Measurements from ENCODE around the gene RILPL2. TPM values are rescaled to one million over a fixed set of nuclear protein-coding genes. Genes with fewer than 3 reads are reported as not detected.
"Not testable (repeated sequence)": the region's sequence is repeated elsewhere in the genome, so short reads cannot be mapped to it uniquely, and the experiment has no call there.

Gene RILPL2
- total and polyA plus RNA-seq, 3 experiments from 2014 or later = 8.4 to 27.6 (median 26.9) TPM

GRCh38 chr12:123433615-123434014, 2.9 kb downstream of the RILPL2 start:
- CTCF ChIA-PET = interaction anchor here (0.9 to 1.6 kb wide), 5 partner anchors 12 to 104 kb away, joined by 3 to 4 read pairs (median 4); partner anchors contain the start of gene SNRNP35
- no peaks in the 10 kb centered on the region for H3K36me3 ChIP-seq (ENCODE audit: insufficient read depth, low read length)
- H3K27me3 Mint-ChIP-seq = no peaks in the 10 kb centered on the region
- H3K9me3 Mint-ChIP-seq = no peaks in the 10 kb centered on the region
- peak overlapping the region; percentile 73 to 99 (median 91) for H3K27ac Mint-ChIP-seq
- H3K27ac ChIP-seq (ENCODE audit: low read depth, low read length) = no peak overlapping the region
- H3K4me1 ChIP-seq (ENCODE audit: insufficient read depth, low read length) = peaks cover 38% of the 10 kb centered on the region
- POLR2A ChIA-PET = interaction anchor here (0.6 to 1.3 kb wide), 5 partner anchors 8 to 50 kb away, joined by 3 to 7 read pairs (median 3); partner anchors contain the start of genes KMT5A and SNRNP35
- peaks cover 0 to 45% (median 10%) of the 10 kb centered on the region in 3 donors for H3K36me3 Mint-ChIP-seq
- DNase-seq = no peak
- no peaks in the 10 kb centered on the region for H3K27me3 ChIP-seq (ENCODE audit: insufficient read depth, low read length, poor library complexity, severe bottlenecking)
- H3K4me3 Mint-ChIP-seq = peak overlapping the region; percentile 81 to 100 (median 97)
- H3K9me3 ChIP-seq (ENCODE audit: low read length) = no peaks in the 10 kb centered on the region
- H3K4me1 Mint-ChIP-seq = peaks cover 41 to 68% (median 45%) of the 10 kb centered on the region in 3 donors
- H3K4me3 ChIP-seq (ENCODE audit: low read length) = peak overlapping the region; percentile 23

- peaks cover 44 to 78% (median 59%) of the 10 kb centered on the region in 3 donors for H3K4me1 Mint-ChIP-seq
- H3K27me3 Mint-ChIP-seq; H3K36me3 ChIP-seq (ENCODE audit: insufficient read depth, low read length); H3K9me3 Mint-ChIP-seq; H3K9me3 ChIP-seq (ENCODE audit: low read length); H3K27me3 ChIP-seq (ENCODE audit: insufficient read depth, low read length, poor library complexity, severe bottlenecking): not testable (repeated sequence)
- ChIA-PET CTCF (interaction anchor here (1.0 to 1.6 kb wide), 6 partner anchors 11 to 67 kb away, joined by 3 to 4 read pairs (median 3); no protein-coding TSS in a partner anchor), POLR2A (interaction anchor here (0.7 to 1.3 kb wide), 2 partner anchors 49 to 183 kb away, joined by 3 to 7 read pairs; partner anchors contain the start of gene KMT5A)
- peaks cover 0 to 53% (median 10%) of the 10 kb centered on the region in 3 donors for H3K36me3 Mint-ChIP-seq
- peaks cover 45% of the 10 kb centered on the region for H3K4me1 ChIP-seq (ENCODE audit: insufficient read depth, low read length)
- peak in 3 of 5 donors; percentile 17 to 55 (median 19) for DNase-seq
- peak overlapping the region; percentile 11 for H3K27ac ChIP-seq (ENCODE audit: low read depth, low read length)
- H3K27ac Mint-ChIP-seq = peak overlapping the region; percentile 76 to 99 (median 91)
- H3K4me3 Mint-ChIP-seq = peak overlapping the region; percentile 81 to 100 (median 97)
- H3K4me3 ChIP-seq (ENCODE audit: low read length) = peak overlapping the region; percentile 31
Measured at GRCh38 chr12:123431951-123432817, 4.3 kb downstream of the RILPL2 start.

GRCh38 chr12:123429101-123429500, 7.4 kb downstream of the RILPL2 start:
- Mint-ChIP-seq H3K4me1 (peaks cover 36 to 54% (median 48%) of the 10 kb centered on the region in 3 donors), H3K27ac (peak overlapping the region; percentile 47 to 90 (median 80)), H3K36me3 (peaks cover 0 to 44% (median 14%) of the 10 kb centered on the region in 3 donors), H3K4me3 (peak overlapping the region in 2 of 7 donors; percentile 46 to 74)
- H3K9me3 ChIP-seq (ENCODE audit: low read length); H3K36me3 ChIP-seq (ENCODE audit: insufficient read depth, low read length); H3K4me3 ChIP-seq (ENCODE audit: low read length); DNase-seq; H3K27me3 ChIP-seq (ENCODE audit: insufficient read depth, low read length, poor library complexity, severe bottlenecking); H3K27me3 Mint-ChIP-seq; H3K27ac ChIP-seq (ENCODE audit: low read depth, low read length); H3K9me3 Mint-ChIP-seq: not testable (repeated sequence)
- ChIA-PET POLR2A (interaction anchor here (1.5 kb wide), 1 partner anchor 45 kb away, joined by 3 read pairs; the partner anchor contains the start of gene KMT5A), CTCF (interaction anchor here (1.3 to 1.5 kb wide), 2 partner anchors 10 to 12 kb away, joined by 3 to 4 read pairs; no protein-coding TSS in a partner anchor)
- H3K4me1 ChIP-seq (ENCODE audit: insufficient read depth, low read length) = peaks cover 28% of the 10 kb centered on the region

GRCh38 chr12:123428591-123428990, 7.9 kb downstream of the RILPL2 start:
- Histone ChIP-seq H3K27me3 (ENCODE audit: insufficient read depth, low read length, poor library complexity, severe bottlenecking) (no peaks in the 10 kb centered on the region), H3K9me3 (ENCODE audit: low read length) (no peaks in the 10 kb centered on the region), H3K27ac (ENCODE audit: low read depth, low read length) (no peak overlapping the region), H3K4me3 (ENCODE audit: low read length) (no peak overlapping the region), H3K36me3 (ENCODE audit: insufficient read depth, low read length) (no peaks in the 10 kb centered on the region), H3K4me1 (ENCODE audit: insufficient read depth, low read length) (peaks cover 23% of the 10 kb centered on the region)
- peak overlapping the region; percentile 68 to 90 (median 87) for H3K27ac Mint-ChIP-seq
- CTCF ChIA-PET = interaction anchor here (0.9 to 1.5 kb wide), 5 partner anchors 10 to 41 kb away, joined by 3 to 4 read pairs (median 4); no protein-coding TSS in a partner anchor
- POLR2A ChIA-PET = interaction anchor here (1.5 kb wide), 1 partner anchor 45 kb away, joined by 3 read pairs; the partner anchor contains the start of gene KMT5A
- no peaks in the 10 kb centered on the region for H3K9me3 Mint-ChIP-seq
- peak overlapping the region in 3 of 7 donors; percentile 14 to 46 (median 44) for H3K4me3 Mint-ChIP-seq
- H3K27me3 Mint-ChIP-seq = no peaks in the 10 kb centered on the region
- H3K36me3 Mint-ChIP-seq = peaks cover 0 to 47% (median 13%) of the 10 kb centered on the region in 3 donors
- no peak for DNase-seq
- peaks cover 32 to 49% (median 45%) of the 10 kb centered on the region in 3 donors for H3K4me1 Mint-ChIP-seq

GRCh38 chr12:123427036-123427769, 9.3 kb downstream of the RILPL2 start:
- H3K9me3 ChIP-seq (ENCODE audit: low read length) = no peaks in the 10 kb centered on the region
- no peaks in the 10 kb centered on the region for H3K9me3 Mint-ChIP-seq
- ChIA-PET CTCF (interaction anchor here (0.9 to 1.4 kb wide), 5 partner anchors 30 to 43 kb away, joined by 3 to 4 read pairs (median 3); partner anchors contain the start of genes KMT5A and SNRNP35), POLR2A (interaction anchor here (0.6 to 1.7 kb wide), 7 partner anchors 21 to 544 kb away, joined by 3 to 7 read pairs (median 4); partner anchors contain the start of genes KMT5A, SBNO1 and SNRNP35)
- peaks cover 4% of the 10 kb centered on the region for H3K36me3 ChIP-seq (ENCODE audit: insufficient read depth, low read length)
- no peak overlapping the region for H3K4me3 ChIP-seq (ENCODE audit: low read length)
- peaks cover 0 to 53% (median 12%) of the 10 kb centered on the region in 3 donors for H3K36me3 Mint-ChIP-seq
- H3K27me3 Mint-ChIP-seq = no peaks in the 10 kb centered on the region
- peak overlapping the region; percentile 75 to 93 (median 88) for H3K27ac Mint-ChIP-seq
- H3K4me3 Mint-ChIP-seq = peak overlapping the region; percentile 34 to 83 (median 51)
- H3K27ac ChIP-seq (ENCODE audit: low read depth, low read length) = peak overlapping the region; percentile 48
- H3K4me1 ChIP-seq (ENCODE audit: insufficient read depth, low read length) = peaks cover 11% of the 10 kb centered on the region
- peaks cover 19 to 35% (median 33%) of the 10 kb centered on the region in 3 donors for H3K4me1 Mint-ChIP-seq
- peak in 4 of 5 donors; percentile 17 to 57 (median 35) for DNase-seq
- H3K27me3 ChIP-seq (ENCODE audit: insufficient read depth, low read length, poor library complexity, severe bottlenecking) = no peaks in the 10 kb centered on the region

- no peak for DNase-seq
- H3K9me3 Mint-ChIP-seq = no peaks in the 10 kb centered on the region
- H3K36me3 Mint-ChIP-seq = peaks cover 0 to 55% (median 8%) of the 10 kb centered on the region in 3 donors
- ChIA-PET CTCF (interaction anchor here (1.1 kb wide), 1 partner anchor 12 kb away, joined by 4 read pairs; no protein-coding TSS in a partner anchor), POLR2A (interaction anchor here (0.6 to 0.9 kb wide), 2 partner anchors 36 to 39 kb away, joined by 4 read pairs; partner anchors contain the start of gene SNRNP35)
- peak overlapping the region in 4 of 8 donors; percentile 32 to 91 (median 61) for H3K27ac Mint-ChIP-seq
- no peak overlapping the region for H3K27ac ChIP-seq (ENCODE audit: low read depth, low read length)
- H3K4me3 Mint-ChIP-seq = no peak overlapping the region
- H3K27me3 Mint-ChIP-seq = peaks cover 0 to 1% of the 10 kb centered on the region in 2 donors
- H3K4me3 ChIP-seq (ENCODE audit: low read length) = no peak overlapping the region
- H3K36me3 ChIP-seq (ENCODE audit: insufficient read depth, low read length) = peaks cover 4% of the 10 kb centered on the region
- no peaks in the 10 kb centered on the region for H3K27me3 ChIP-seq (ENCODE audit: insufficient read depth, low read length, poor library complexity, severe bottlenecking)
- no peaks in the 10 kb centered on the region for H3K4me1 ChIP-seq (ENCODE audit: insufficient read depth, low read length)
- H3K9me3 ChIP-seq (ENCODE audit: low read length) = no peaks in the 10 kb centered on the region
- H3K4me1 Mint-ChIP-seq = peaks cover 3 to 6% (median 5%) of the 10 kb centered on the region in 3 donors
Measured at GRCh38 chr12:123421314-123421713, 15.2 kb downstream of the RILPL2 start.

- Histone ChIP-seq H3K27ac (ENCODE audit: low read depth, low read length) (no peak overlapping the region), H3K27me3 (ENCODE audit: insufficient read depth, low read length, poor library complexity, severe bottlenecking) (no peaks in the 10 kb centered on the region), H3K4me1 (ENCODE audit: insufficient read depth, low read length) (no peaks in the 10 kb centered on the region), H3K9me3 (ENCODE audit: low read length) (no peaks in the 10 kb centered on the region), H3K4me3 (ENCODE audit: low read length) (no peak overlapping the region), H3K36me3 (ENCODE audit: insufficient read depth, low read length) (no peaks in the 10 kb centered on the region)
- Mint-ChIP-seq H3K27me3 (no peaks in the 10 kb centered on the region), H3K4me1 (peaks cover 0 to 2% (median 0%) of the 10 kb centered on the region in 3 donors), H3K4me3 (peak overlapping the region in 1 of 7 donors; percentile 27), H3K36me3 (peaks cover 0 to 57% (median 7%) of the 10 kb centered on the region in 3 donors), H3K27ac (peak overlapping the region in 3 of 8 donors; percentile 23 to 75 (median 26)), H3K9me3 (no peaks in the 10 kb centered on the region)
- ChIA-PET CTCF (interaction anchor here (0.7 kb wide), 1 partner anchor 36 kb away, joined by 4 read pairs; no protein-coding TSS in a partner anchor), POLR2A (no interaction called here)
- no peak for DNase-seq
Measured at GRCh38 chr12:123410041-123410412, 26.5 kb downstream of the RILPL2 start.

Measured in CD8-positive, alpha-beta memory T cell (primary cell).